K562 (cell line): ENCODE measurements around the gene DDX23. TPM values are rescaled to one million over a fixed set of nuclear protein-coding genes. Genes with fewer than 3 reads are reported as not detected.

ENCODE experiments used
- CHD1 ChIP-seq: fragments of 200-600 bp; sonication (generic); IDR thresholded peaks from one replicate; pipeline ENCODE4 v1.6.1; 2012; ENCODE audit warnings: mild to moderate bottlenecking, moderate library complexity, low read length, inconsistent platforms
- FOXK2 ChIP-seq, 2 experiments: fragments of 450-650 bp; IDR thresholded peaks in 1 of 2; conservative IDR thresholded peaks in 1 of 2; 2 replicates each; pipeline ENCODE4 v1.6.1; 2016; ENCODE audit warnings: low read depth in 2 of 2, mild to moderate bottlenecking in 1 of 2
- MTA3 ChIP-seq: fragments of 450-650 bp; formaldehyde crosslinking; IDR thresholded peaks from 2 replicates; pipeline ENCODE4 v1.6.1; 2017; ENCODE audit warnings: mild to moderate bottlenecking, borderline replicate concordance
- RAD21 ChIP-seq, 2 experiments: fragments of 250-450 bp in 1 of 2; fragments of 450-650 bp in 1 of 2; sonication (Bioruptor Pico) in 1 of 2; formaldehyde crosslinking in 1 of 2; IDR thresholded peaks in 1 of 2; conservative IDR thresholded peaks in 1 of 2; 2 replicates each; pipeline versions ENCODE4 v1.4.0 to v1.8.0; 2020 to 2022; ENCODE audit warnings: mild to moderate bottlenecking in 2 of 2, moderate library complexity in 1 of 2
- SIX5 ChIP-seq, 2 experiments: IDR thresholded peaks; 2 replicates each; pipeline ENCODE4 v1.6.1; 2011; ENCODE audit warnings: low read length in 2 of 2, borderline replicate concordance in 1 of 2, low read depth in 1 of 2, mild to moderate bottlenecking in 1 of 2, moderate library complexity in 1 of 2; ENCODE audit not compliant: insufficient read depth in 1 of 2
- TAF1 ChIP-seq: IDR thresholded peaks from 2 replicates; pipeline ENCODE4 v1.6.1; 2011; ENCODE audit warnings: mild to moderate bottlenecking, low read length, moderate library complexity; ENCODE audit not compliant: insufficient read depth, control insufficient read depth, severe bottlenecking; ENCODE audit errors: extremely low read depth
- TBL1XR1 ChIP-seq, 2 experiments: IDR thresholded peaks; 2 replicates each; pipeline ENCODE4 v1.6.1; 2012; ENCODE audit warnings: improper control_type of control experiment in 2 of 2, low read length in 2 of 2, mild to moderate bottlenecking in 1 of 2
- TBP ChIP-seq: optimal IDR thresholded peaks from 2 replicates; pipeline ENCODE3; 2011; ENCODE audit warnings: low read depth, low read length, improper control_type of control experiment
- ZNF232 ChIP-seq: sonication (generic); formaldehyde crosslinking; IDR thresholded peaks from 2 replicates; pipeline ENCODE4 v1.8.0; 2022; ENCODE audit warnings: mild to moderate bottlenecking, missing genetic modification reagents
- ZNF778 ChIP-seq: fragments of 450-650 bp; formaldehyde crosslinking; IDR thresholded peaks from 2 replicates; pipeline ENCODE4 v1.4.0; 2020; ENCODE audit warnings: mild to moderate bottlenecking, moderate library complexity
- polyA plus RNA-seq, 8 experiments: library from polyadenylated mRNA; depleted of rRNA in 4 of 8; stranded (reverse) in 5 of 8; unstranded in 3 of 8; fragments of >200 nt; fragmentation: Nextera tagmentation in 2 of 8; fragmentation: Illumina TruSeq in 1 of 8; extraction: Ambion mirVana in 2 of 8; extraction: Trizol in 1 of 8; gene quantifications; 2 replicates each; pipeline versions ENCODE4 v1.2.1 to v1.2.3, GENCODE V29; 2011 to 2014; ENCODE audit warnings: inconsistent platforms in 1 of 8, missing spikeins in 1 of 8
- total RNA-seq, 7 experiments: library from RNA; depleted of rRNA in 6 of 7; stranded (reverse); fragments of >200 nt in 6 of 7; fragmentation: Illumina TruSeq in 2 of 7; extraction: Trizol in 2 of 7; gene quantifications; 2 replicates each; pipeline versions ENCODE4 v1.2.1 to v1.2.3, GENCODE V29; 2011 to 2021; ENCODE audit warnings: low replicate concordance in 1 of 7
- TF ChIP-seq, protein P1 (sequence below): IDR thresholded peaks from 2 replicates; pipeline ENCODE4 v1.6.1; 2012; ENCODE audit warnings: low read depth, low read length, improper control_type of control experiment, borderline replicate concordance
- TF ChIP-seq, protein P2 (sequence below): sonication (generic); formaldehyde crosslinking; IDR thresholded peaks from 2 replicates; pipeline ENCODE4 v1.8.1; 2023; ENCODE audit warnings: mild to moderate bottlenecking, missing genetic modification reagents
- TF ChIP-seq, protein P3 (sequence below), 3 experiments: IDR thresholded peaks in 2 of 3; conservative IDR thresholded peaks in 1 of 3; 2 replicates each; pipeline ENCODE4 v1.5.1; 2011 to 2012; ENCODE audit warnings: low read length in 3 of 3, mild to moderate bottlenecking in 3 of 3, control low read depth in 2 of 3, improper control_type of control experiment in 1 of 3, inconsistent platforms in 1 of 3, low read depth in 1 of 3, mixed read lengths in 1 of 3, moderate library complexity in 1 of 3; ENCODE audit not compliant: insufficient read depth in 2 of 3
- TF ChIP-seq, protein P4 (sequence below): fragments of 450-650 bp; formaldehyde crosslinking; IDR thresholded peaks from 2 replicates; pipeline ENCODE4 v1.4.0; 2020; ENCODE audit warnings: mild to moderate bottlenecking
- TF ChIP-seq, protein P5 (sequence below): fragments of 450-650 bp; formaldehyde crosslinking; IDR thresholded peaks from 2 replicates; pipeline ENCODE4 v1.4.0; 2022; ENCODE audit warnings: missing genetic modification characterization

The DDX23 gene
- total and polyA plus RNA-seq, 9 of the 15 experiments (the other 6 are each of a cell fraction or from before 2014, with no cell fraction given) = 32.4 to 138 (median 104) TPM

GRCh38 chr12:48852734-48853688 is 1.0 kb upstream of the DDX23 start (continued):
- peak; percentile 60 to 73; a peak in 3 of 4 replicates for TF ChIP-seq FOXK2 (conservative IDR thresholded peaks at IDR 0.05 in 1 of 2, IDR thresholded peaks at IDR 0.05 in 1 of 2; ENCODE audit: low read depth in 2 of 2)
- TF ChIP-seq, protein P1, sequence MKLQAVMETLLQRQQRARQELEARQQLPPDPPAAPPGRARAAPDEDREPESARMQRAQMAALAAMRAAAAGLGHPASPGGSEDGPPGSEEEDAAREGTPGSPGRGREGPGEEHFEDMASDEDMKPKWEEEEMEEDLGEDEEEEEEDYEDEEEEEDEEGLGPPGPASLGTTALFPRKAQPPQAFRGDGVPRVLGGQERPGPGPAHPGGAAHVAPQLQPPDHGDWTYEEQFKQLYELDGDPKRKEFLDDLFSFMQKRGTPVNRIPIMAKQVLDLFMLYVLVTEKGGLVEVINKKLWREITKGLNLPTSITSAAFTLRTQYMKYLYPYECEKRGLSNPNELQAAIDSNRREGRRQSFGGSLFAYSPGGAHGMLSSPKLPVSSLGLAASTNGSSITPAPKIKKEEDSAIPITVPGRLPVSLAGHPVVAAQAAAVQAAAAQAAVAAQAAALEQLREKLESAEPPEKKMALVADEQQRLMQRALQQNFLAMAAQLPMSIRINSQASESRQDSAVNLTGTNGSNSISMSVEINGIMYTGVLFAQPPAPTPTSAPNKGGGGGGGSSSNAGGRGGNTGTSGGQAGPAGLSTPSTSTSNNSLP = peak; percentile 89; the same call in 1 of the 2 replicates
- peak; percentile 87 for TF ChIP-seq TAF1
- TF ChIP-seq MTA3 = peak; percentile 64; the same call in 1 of the 2 replicates
- TF ChIP-seq, protein P2, sequence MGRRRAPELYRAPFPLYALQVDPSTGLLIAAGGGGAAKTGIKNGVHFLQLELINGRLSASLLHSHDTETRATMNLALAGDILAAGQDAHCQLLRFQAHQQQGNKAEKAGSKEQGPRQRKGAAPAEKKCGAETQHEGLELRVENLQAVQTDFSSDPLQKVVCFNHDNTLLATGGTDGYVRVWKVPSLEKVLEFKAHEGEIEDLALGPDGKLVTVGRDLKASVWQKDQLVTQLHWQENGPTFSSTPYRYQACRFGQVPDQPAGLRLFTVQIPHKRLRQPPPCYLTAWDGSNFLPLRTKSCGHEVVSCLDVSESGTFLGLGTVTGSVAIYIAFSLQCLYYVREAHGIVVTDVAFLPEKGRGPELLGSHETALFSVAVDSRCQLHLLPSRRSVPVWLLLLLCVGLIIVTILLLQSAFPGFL = 0 out of 2 replicates have a peak, but pooled peaks have one; percentile 13
- peak; percentile 76 for TF ChIP-seq TBP
- peak; percentile 64 for TF ChIP-seq CHD1
- TF ChIP-seq ZNF232 = no peak
- TF ChIP-seq, protein P3, sequence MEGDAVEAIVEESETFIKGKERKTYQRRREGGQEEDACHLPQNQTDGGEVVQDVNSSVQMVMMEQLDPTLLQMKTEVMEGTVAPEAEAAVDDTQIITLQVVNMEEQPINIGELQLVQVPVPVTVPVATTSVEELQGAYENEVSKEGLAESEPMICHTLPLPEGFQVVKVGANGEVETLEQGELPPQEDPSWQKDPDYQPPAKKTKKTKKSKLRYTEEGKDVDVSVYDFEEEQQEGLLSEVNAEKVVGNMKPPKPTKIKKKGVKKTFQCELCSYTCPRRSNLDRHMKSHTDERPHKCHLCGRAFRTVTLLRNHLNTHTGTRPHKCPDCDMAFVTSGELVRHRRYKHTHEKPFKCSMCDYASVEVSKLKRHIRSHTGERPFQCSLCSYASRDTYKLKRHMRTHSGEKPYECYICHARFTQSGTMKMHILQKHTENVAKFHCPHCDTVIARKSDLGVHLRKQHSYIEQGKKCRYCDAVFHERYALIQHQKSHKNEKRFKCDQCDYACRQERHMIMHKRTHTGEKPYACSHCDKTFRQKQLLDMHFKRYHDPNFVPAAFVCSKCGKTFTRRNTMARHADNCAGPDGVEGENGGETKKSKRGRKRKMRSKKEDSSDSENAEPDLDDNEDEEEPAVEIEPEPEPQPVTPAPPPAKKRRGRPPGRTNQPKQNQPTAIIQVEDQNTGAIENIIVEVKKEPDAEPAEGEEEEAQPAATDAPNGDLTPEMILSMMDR (IDR thresholded peaks at IDR 0.05 in 2 of 3, conservative IDR thresholded peaks at IDR 0.05 in 1 of 3; ENCODE audit: insufficient read depth in 2 of 3, low read depth in 1 of 3, low read length in 3 of 3) = peak; percentile 85 to 95 (median 92)
- no peak for TF ChIP-seq ZNF778 (CRISPR knock-in tag)
- TF ChIP-seq RAD21 (CRISPR knock-in tag; conservative IDR thresholded peaks at IDR 0.05 in 1 of 2, IDR thresholded peaks at IDR 0.05 in 1 of 2) = peak; percentile 92 to 93
- TF ChIP-seq, protein P4, sequence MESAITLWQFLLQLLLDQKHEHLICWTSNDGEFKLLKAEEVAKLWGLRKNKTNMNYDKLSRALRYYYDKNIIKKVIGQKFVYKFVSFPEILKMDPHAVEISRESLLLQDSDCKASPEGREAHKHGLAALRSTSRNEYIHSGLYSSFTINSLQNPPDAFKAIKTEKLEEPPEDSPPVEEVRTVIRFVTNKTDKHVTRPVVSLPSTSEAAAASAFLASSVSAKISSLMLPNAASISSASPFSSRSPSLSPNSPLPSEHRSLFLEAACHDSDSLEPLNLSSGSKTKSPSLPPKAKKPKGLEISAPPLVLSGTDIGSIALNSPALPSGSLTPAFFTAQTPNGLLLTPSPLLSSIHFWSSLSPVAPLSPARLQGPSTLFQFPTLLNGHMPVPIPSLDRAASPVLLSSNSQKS = no peak
- TF ChIP-seq, protein P5, sequence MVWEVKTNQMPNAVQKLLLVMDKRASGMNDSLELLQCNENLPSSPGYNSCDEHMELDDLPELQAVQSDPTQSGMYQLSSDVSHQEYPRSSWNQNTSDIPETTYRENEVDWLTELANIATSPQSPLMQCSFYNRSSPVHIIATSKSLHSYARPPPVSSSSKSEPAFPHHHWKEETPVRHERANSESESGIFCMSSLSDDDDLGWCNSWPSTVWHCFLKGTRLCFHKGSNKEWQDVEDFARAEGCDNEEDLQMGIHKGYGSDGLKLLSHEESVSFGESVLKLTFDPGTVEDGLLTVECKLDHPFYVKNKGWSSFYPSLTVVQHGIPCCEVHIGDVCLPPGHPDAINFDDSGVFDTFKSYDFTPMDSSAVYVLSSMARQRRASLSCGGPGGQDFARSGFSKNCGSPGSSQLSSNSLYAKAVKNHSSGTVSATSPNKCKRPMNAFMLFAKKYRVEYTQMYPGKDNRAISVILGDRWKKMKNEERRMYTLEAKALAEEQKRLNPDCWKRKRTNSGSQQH = peak; percentile 31; the same call in 1 of the 2 replicates
- TF ChIP-seq TBL1XR1 (IDR thresholded peaks at IDR 0.05; ENCODE audit: low read length in 2 of 2) = peak in 1 of 2 experiments; percentile 66; a peak in 2 of 4 replicates
- no peak for TF ChIP-seq SIX5 (IDR thresholded peaks at IDR 0.05; ENCODE audit: borderline replicate concordance in 1 of 2, insufficient read depth in 1 of 2, low read depth in 1 of 2, low read length in 2 of 2)
